Uterus (tissue), 2 donors: Measurements from ENCODE around the gene PLEKHA7.

Source experiments
- POLR2A ChIP-seq, 2 donors: fragments of 450-650 bp; IDR thresholded peaks; one replicate each; pipeline ENCODE4 v1.6.1; 2016; ENCODE audit warnings: antibody characterized with exemption in 2 of 2, mild to moderate bottlenecking in 1 of 2, moderate library complexity in 1 of 2
- TF ChIP-seq, protein P1 (sequence below), 4 experiments: fragments of 200-600 bp in 2 of 4; fragments of 450-650 bp in 2 of 4; sonication (generic) in 2 of 4; IDR thresholded peaks; one replicate each; pipeline ENCODE4 v1.5.1; 2016 to 2019; ENCODE audit warnings: antibody characterized with exemption in 4 of 4, mild to moderate bottlenecking in 2 of 4, moderate library complexity in 1 of 4

DNA sequence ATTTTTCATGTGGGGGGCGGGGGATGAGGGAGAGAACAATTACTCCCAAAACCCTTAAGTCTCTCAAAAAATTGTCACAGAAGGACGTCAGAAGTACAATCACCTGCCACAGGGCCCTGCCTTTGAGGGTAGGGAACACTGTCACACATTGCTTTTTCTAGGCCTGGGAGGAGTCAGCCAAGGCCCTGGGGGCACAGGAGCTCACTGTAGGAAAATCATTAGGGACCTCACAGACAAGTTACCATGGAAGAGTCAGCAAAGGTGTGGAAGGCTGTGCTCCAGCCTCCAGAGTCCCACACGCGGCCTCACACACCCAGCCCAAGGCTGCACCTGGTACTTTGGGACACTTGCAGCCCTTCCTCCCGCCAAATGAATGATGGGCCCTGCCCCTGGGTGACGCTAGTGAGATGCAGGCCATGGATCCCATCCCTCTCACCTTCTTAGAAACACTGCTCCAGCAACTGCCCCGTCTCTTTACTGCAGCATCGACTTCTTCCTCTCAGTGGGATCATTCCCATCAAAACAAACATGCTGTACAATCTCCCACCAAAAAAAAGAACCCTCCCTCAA lies 3.3 kb downstream of the PLEKHA7 start:
- TF ChIP-seq, protein P1, sequence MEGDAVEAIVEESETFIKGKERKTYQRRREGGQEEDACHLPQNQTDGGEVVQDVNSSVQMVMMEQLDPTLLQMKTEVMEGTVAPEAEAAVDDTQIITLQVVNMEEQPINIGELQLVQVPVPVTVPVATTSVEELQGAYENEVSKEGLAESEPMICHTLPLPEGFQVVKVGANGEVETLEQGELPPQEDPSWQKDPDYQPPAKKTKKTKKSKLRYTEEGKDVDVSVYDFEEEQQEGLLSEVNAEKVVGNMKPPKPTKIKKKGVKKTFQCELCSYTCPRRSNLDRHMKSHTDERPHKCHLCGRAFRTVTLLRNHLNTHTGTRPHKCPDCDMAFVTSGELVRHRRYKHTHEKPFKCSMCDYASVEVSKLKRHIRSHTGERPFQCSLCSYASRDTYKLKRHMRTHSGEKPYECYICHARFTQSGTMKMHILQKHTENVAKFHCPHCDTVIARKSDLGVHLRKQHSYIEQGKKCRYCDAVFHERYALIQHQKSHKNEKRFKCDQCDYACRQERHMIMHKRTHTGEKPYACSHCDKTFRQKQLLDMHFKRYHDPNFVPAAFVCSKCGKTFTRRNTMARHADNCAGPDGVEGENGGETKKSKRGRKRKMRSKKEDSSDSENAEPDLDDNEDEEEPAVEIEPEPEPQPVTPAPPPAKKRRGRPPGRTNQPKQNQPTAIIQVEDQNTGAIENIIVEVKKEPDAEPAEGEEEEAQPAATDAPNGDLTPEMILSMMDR (IDR thresholded peaks at IDR 0.05) = no peak
- no peak for TF ChIP-seq POLR2A (IDR thresholded peaks at IDR 0.05)
